GM18517 (cell line): Measurements from ENCODE around the gene TBC1D22B.
"Not testable (repeated sequence)": the region's sequence is repeated elsewhere in the genome, so short reads cannot be mapped to it uniquely, and the experiment has no call there.

Experiments used
- ATAC-seq: cut with Tn5 transposase; IDR thresholded peaks from one replicate; pipeline ENCODE4 v1.9.1; 2021; ENCODE audit warnings: mild to moderate bottlenecking, moderate library complexity; ENCODE audit not compliant: unreplicated experiment

Gene TBC1D22B

DNA sequence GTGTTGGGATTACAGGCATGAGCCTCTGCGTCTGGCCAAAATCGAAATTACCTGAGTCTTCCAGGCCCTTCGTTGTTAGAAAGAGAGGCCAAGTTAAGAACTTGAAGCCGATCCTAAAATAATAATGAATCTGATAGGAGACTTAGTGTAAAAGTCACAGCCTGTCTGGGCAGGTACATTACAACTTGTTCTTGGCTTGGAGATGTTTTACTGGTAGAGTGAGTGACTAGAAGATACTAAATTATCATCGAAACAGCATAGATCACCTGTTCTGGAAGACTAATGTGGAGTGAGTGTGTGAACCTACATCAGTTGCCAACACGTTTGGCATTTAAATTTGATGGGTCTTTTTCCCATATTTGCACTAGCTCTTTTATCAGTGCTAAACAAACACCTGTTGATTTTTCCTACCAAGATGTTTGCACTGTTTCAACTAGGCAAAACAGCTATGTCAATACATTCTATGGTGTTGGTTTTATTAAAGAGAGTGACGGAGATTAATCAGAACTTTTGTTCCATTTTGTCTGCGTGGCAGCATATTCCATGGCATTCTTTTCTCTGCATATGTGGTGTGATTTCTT is 5.0 kb downstream of the TBC1D22B start:
- ATAC-seq: no peak

- no peak for ATAC-seq
Observed at GRCh38 chr6:37265001-37265400, 7.4 kb downstream of the TBC1D22B start.

- ATAC-seq: no peak
Observed at GRCh38 chr6:37265860-37266259, 8.3 kb downstream of the TBC1D22B start.

DNA sequence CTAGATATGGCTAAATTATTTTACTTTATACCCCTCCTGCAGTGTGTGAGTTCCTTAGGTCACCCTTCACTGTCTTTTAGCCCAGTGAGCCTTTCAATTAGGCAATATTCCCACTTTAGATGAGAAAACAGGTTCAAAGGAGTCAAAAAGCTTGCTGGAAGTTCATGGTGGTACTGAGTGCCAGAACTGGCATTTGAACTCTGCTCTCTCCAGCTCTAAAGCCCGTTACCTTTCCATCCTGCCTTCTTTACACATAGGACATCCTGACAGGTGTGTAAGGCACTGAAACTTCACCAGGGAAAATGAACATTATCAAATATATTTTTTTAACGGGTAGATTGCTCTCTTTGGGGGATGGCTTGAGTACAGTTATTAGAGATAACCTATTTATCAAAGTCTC is 11.5 kb downstream of the TBC1D22B start:
- ATAC-seq: no peak

GRCh38 chr6:37272834-37273566 is 15.4 kb downstream of the TBC1D22B start:
- ATAC-seq: no peak

- ATAC-seq: no peak
Observed at GRCh38 chr6:37273690-37274089, 16.1 kb downstream of the TBC1D22B start.

GRCh38 chr6:37275350-37275749 is 17.8 kb downstream of the TBC1D22B start:
- ATAC-seq: no peak

DNA sequence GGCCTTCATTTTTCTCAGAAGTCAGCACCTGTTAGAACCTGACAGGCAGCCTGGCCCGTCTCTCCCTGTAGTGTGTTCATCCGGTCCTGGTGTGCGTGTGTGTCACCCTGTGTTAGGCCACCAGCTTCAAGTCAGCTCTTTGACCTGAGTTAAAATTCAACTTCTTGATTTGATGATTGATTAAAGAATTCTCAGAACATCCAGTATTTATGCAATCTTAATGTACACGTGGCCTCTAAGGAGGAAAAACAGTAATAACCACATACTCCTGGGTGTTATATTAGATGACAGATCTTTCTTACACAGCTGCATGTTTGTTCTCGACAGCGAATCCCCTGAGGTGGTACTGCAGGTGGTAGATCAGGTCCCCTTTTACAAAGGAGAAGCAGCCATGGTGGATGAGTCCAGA is 19.4 kb downstream of the TBC1D22B start:
- ATAC-seq: no peak

DNA sequence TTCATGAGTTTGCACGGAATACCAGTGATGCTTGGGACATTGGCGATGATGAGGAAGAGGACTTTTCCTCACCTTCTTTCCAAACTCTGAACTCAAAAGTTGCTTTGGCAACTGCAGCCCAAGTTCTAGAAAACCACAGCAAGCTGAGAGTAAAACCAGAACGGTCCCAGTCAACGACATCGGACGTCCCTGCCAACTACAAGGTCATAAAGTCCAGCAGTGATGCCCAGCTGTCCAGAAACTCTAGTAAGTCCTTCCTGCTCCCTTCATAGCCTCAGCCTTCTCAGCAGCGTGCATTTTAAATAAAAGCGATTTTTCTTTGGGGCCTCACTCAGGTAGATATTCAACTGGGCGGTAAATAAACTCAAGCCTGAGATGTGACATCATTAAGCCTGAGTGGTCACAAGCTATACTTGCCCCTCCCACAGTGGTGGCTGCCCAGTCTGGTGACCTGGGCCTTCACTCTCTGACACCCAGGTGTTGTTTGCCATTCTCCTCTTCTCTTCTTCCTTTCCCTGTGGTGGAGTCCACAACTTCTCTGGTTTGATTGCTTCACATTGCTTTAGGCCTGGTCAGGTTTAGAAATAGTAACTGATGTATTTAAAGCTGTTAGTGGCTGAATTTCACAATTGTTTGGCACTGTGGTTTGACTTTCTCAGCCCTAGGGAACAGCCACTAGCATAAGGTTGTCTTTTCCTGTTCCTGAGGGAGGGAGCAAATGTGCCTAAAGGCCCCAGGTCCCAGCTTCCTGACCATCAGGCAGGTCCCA is 22.0 kb downstream of the TBC1D22B start:
- ATAC-seq: no peak

DNA sequence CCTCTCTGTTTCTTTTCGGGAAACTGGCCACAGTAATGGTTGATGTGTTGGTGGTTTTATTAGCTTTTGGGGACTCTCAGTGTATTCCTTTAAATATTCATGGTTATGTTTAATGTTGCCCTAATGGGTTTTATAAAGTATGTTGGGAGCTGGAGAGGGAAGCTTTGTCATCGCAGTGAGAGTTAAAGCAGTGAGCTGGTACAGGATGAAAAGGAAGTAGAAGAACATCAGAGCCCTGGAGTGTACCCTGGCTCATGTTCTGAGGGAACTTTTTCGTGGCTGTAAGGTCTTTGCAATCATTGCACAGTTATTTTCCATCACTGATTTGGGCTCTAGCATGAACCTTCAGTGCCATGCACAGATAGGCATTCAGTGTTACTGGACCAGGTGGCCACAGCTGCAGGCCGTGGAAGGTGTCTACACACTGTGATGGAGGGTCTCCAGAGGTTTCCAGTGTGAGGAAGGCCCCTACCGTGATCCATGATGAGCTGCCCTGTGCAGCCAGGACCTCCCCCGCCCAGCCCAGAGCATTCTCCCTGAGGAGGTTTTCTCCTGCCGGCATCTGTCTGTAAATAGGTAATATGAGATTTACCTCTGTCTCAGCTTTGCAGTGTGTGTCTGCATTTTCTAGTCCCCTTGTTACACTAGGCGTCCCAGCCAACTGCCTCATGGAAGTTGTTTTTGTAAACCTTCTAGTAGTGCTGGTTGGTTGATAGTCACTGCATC is 22.8 kb downstream of the TBC1D22B start:
- ATAC-seq: no peak

DNA sequence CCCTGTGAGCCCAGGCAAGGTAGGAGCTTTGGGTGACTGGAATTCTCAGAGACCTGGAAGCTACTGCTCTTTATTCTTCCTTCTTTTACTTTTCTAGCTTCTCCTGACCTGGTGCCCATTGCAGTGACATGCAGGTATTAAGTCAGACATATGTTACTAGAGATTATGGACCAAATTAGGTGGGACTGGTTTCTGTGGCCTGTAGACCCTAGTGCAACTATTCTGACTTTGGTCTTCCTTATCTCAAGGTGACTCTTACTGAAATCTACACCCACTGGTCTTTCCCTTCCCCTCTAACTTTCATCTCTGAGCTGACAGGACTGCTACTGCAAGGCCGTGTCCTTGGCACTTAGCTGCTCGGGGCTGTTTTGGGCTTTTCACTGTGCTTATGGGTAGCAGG is 24.8 kb downstream of the TBC1D22B start:
- ATAC-seq: no peak

DNA sequence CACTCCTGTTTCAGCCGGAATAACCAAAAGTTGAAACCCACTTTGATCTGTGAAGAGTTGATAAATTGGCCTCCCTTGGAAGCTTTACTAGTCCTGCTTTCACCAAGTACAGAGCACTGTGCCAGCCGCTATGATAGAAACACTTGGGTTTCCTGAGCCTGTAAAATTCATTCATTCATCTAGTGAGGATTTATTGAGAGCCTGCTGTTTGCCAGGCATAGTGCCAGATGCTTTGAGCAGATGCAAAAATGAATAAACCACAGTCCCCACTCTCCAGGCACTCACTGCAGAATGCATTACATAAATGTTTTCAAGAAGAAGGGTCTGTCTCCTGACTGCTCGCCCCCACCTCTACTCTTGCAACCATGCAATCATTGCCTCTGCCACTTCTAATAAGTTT is 25.7 kb downstream of the TBC1D22B start:
- ATAC-seq: no peak

GRCh38 chr6:37283671-37284151 is 26.1 kb downstream of the TBC1D22B start:
- ATAC-seq: no peak

- no peak for ATAC-seq
Observed at GRCh38 chr6:37284781-37285180, 27.2 kb downstream of the TBC1D22B start.

GRCh38 chr6:37285861-37286311 is 28.3 kb downstream of the TBC1D22B start:
- ATAC-seq: no peak

DNA sequence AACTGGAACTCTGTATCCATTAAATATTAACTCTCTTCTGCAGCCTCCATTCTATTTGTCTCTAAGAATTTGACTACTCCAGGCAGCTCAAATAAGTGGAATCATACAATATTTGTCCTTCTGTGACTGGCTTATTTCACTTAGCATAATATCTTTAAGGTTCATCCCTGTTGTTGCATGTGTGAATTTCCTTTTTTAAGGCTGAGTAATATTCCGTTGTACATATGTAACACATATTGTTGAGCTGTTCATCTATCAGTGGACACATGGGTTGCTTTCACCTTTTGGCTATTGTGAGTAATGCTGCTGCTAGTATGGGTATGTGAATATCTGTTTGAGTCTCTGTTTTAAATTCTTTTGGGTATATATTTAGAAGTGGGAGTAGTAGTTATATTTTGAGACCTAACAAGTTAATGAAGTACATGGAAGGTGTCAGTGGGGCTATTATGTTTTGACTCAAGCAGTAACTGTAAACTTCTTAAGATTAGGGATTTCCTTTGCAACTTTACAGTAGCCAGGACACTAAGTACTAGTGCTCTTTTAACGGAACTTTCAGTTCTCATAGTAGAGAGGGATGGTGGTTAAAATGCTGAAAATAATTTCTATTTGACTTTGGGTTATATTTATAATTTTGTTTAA is 30.1 kb downstream of the TBC1D22B start:
- peak; percentile 47 for ATAC-seq

DNA sequence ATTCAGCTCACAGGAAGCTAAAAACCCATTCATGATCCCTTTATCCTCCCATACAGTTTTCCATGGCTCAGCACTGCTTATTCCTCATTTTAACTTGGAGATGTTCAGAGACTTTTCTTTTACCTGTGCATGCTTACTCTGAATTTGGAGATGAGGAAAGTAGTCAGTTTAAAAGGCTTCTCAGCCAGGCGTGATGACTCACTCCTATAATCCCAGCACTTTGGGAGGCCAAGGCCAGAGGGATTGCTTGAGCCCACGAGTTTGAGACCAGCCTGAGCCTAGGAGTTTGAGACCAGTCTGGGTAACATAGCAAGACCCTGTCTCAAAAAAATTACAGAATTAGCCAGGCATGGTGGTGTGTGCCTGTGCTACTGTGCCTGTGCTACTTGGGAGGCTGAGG is 30.7 kb downstream of the TBC1D22B start:
- no peak for ATAC-seq

GRCh38 chr6:37289931-37290330 is 32.4 kb downstream of the TBC1D22B start:
- no peak for ATAC-seq

DNA sequence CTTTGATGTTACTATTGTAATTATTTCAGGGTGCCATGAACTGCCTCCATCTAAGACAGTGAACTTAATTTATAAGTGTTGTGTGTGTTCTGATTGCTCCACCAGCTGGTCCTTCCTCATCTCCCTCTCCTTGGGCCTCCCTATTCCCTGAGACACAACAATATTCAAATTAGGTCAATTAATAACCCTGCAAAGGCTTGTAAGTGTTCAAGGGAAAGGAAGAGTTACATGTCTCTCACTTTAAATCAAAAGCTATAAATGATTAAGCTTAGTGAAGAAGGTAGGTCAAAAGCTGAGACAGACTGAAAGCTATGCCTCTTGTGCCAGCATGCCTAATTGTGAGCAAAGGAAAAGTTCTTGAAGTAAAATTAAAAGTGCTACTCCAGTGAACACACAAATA is 35.9 kb downstream of the TBC1D22B start:
- ATAC-seq: no peak

GRCh38 chr6:37297637-37298036 is 40.1 kb downstream of the TBC1D22B start:
- ATAC-seq: not testable (repeated sequence)

- ATAC-seq: peak; percentile 53
Observed at GRCh38 chr6:37298958-37299357, 41.4 kb downstream of the TBC1D22B start.
